ENCODE results near the gene ASAP3.
A peak's percentile ranks its signal among the peaks of the same experiment; 100 is the strongest.

ASAP3 gene

GRCh38 chr1:23477359-23478144 lies 6.4 kb downstream of the ASAP3 start:
- DNase-seq (ENCODE audit: low read depth in 2 of 2), result no peak

- DNase-seq (ENCODE audit: low read depth in 2 of 2), result no peak
These were observed 8.3 kb downstream of the ASAP3 start for GRCh38 chr1:23475641-23476040.

- no peak for DNase-seq (ENCODE audit: low read depth in 2 of 2)
These were observed 8.8 kb downstream of the ASAP3 start for GRCh38 chr1:23475134-23475628.

- no peak for DNase-seq (ENCODE audit: low read depth in 2 of 2)
These were observed 10.8 kb downstream of the ASAP3 start for GRCh38 chr1:23473037-23473800.

GRCh38 chr1:23472351-23473036 lies 11.5 kb downstream of the ASAP3 start:
- no peak for DNase-seq (ENCODE audit: low read depth in 2 of 2)

GRCh38 chr1:23471473-23472075 lies 12.4 kb downstream of the ASAP3 start:
- DNase-seq (ENCODE audit: low read depth in 2 of 2), result no peak

GRCh38 chr1:23470282-23471070 lies 13.5 kb downstream of the ASAP3 start:
- DNase-seq (ENCODE audit: low read depth in 2 of 2), result no peak

- no peak for DNase-seq (ENCODE audit: low read depth in 2 of 2)
These were observed 14.5 kb downstream of the ASAP3 start for GRCh38 chr1:23469372-23469982.

- DNase-seq (ENCODE audit: low read depth in 2 of 2), result no peak
These were observed 17.5 kb downstream of the ASAP3 start for GRCh38 chr1:23466423-23466989.

- DNase-seq (ENCODE audit: low read depth in 2 of 2), result no peak
These were observed 20.7 kb downstream of the ASAP3 start for GRCh38 chr1:23463286-23463685.

- DNase-seq (ENCODE audit: low read depth in 2 of 2), result no peak
These were observed 21.2 kb downstream of the ASAP3 start for GRCh38 chr1:23462766-23463165.

GRCh38 chr1:23461050-23461449 lies 22.9 kb downstream of the ASAP3 start:
- no peak for DNase-seq (ENCODE audit: low read depth in 2 of 2)

- DNase-seq (ENCODE audit: low read depth in 2 of 2), result no peak
These were observed 23.5 kb downstream of the ASAP3 start for GRCh38 chr1:23460519-23460918.

GRCh38 chr1:23459338-23459757 lies 24.6 kb downstream of the ASAP3 start:
- DNase-seq (ENCODE audit: low read depth in 2 of 2), result no peak

GRCh38 chr1:23456226-23456625 lies 27.8 kb downstream of the ASAP3 start:
- DNase-seq (ENCODE audit: low read depth in 2 of 2), result no peak

GRCh38 chr1:23453455-23454000 lies 30.5 kb downstream of the ASAP3 start:
- no peak for DNase-seq (ENCODE audit: low read depth in 2 of 2)

- DNase-seq (ENCODE audit: low read depth in 2 of 2), result peak in 1 of 2 donors; percentile 7
These were observed 32.0 kb downstream of the ASAP3 start for GRCh38 chr1:23452011-23452411.

GRCh38 chr1:23451441-23451840 lies 32.5 kb downstream of the ASAP3 start:
- DNase-seq (ENCODE audit: low read depth in 2 of 2), result no peak

- no peak for DNase-seq (ENCODE audit: low read depth in 2 of 2)
These were observed 33.1 kb downstream of the ASAP3 start for GRCh38 chr1:23450894-23451293.

GRCh38 chr1:23449958-23450357 lies 34.0 kb downstream of the ASAP3 start:
- no peak for DNase-seq (ENCODE audit: low read depth in 2 of 2)
